K562 (cell line): ENCODE results near the gene ACTRT2. TPM values are rescaled to one million over a fixed set of nuclear protein-coding genes. Genes with fewer than 3 reads are reported as not detected.

Experiments used
- FOS ChIP-seq: IDR thresholded peaks from 3 replicates; pipeline ENCODE4 v1.6.1; 2011; ENCODE audit not compliant: insufficient read length; ENCODE audit errors: extremely low read depth
- MTF1 ChIP-seq: fragments of 250-450 bp; sonication (Bioruptor Pico); IDR thresholded peaks from 2 replicates; pipeline ENCODE4 v1.9.0; 2021; ENCODE audit warnings: moderate library complexity, mild to moderate bottlenecking, inconsistent platforms, borderline replicate concordance
- NUFIP1 ChIP-seq: fragments of 450-650 bp; IDR thresholded peaks from 2 replicates; pipeline ENCODE4 v1.6.1; 2018; ENCODE audit not compliant: partially characterized antibody
- polyA plus RNA-seq, 8 experiments: library from polyadenylated mRNA; depleted of rRNA in 4 of 8; stranded (reverse) in 5 of 8; unstranded in 3 of 8; fragments of >200 nt; fragmentation: Nextera tagmentation in 2 of 8; fragmentation: Illumina TruSeq in 1 of 8; extraction: Ambion mirVana in 2 of 8; extraction: Trizol in 1 of 8; gene quantifications; 2 replicates each; pipeline versions ENCODE4 v1.2.1 to v1.2.3, GENCODE V29; 2011 to 2014; ENCODE audit warnings: inconsistent platforms in 1 of 8, missing spikeins in 1 of 8
- total RNA-seq, 7 experiments: library from RNA; depleted of rRNA in 6 of 7; stranded (reverse); fragments of >200 nt in 6 of 7; fragmentation: Illumina TruSeq in 2 of 7; extraction: Trizol in 2 of 7; gene quantifications; 2 replicates each; pipeline versions ENCODE4 v1.2.1 to v1.2.3, GENCODE V29; 2011 to 2021; ENCODE audit warnings: low replicate concordance in 1 of 7
- TF ChIP-seq, protein P1 (sequence below), 3 experiments: fragments of 200-800 bp in 1 of 3; fragments of 250-450 bp in 1 of 3; fragments of 450-650 bp in 1 of 3; sonication (Bioruptor Pico) in 1 of 3; sonication (Bioruptor generic) in 1 of 3; formaldehyde crosslinking in 1 of 3; IDR thresholded peaks; 2 replicates each; pipeline versions ENCODE4 v1.6.1 to v1.8.0; 2016 to 2022; ENCODE audit warnings: mild to moderate bottlenecking in 2 of 3, missing genetic modification characterization in 2 of 3, missing compliant biosample characterization in 1 of 3, moderate library complexity in 1 of 3
- TF ChIP-seq, protein P2 (sequence below): fragments of 450-650 bp; IDR thresholded peaks from 2 replicates; pipeline ENCODE4 v1.6.1; 2018; ENCODE audit warnings: mild to moderate bottlenecking, low read depth; ENCODE audit not compliant: partially characterized antibody
- TF ChIP-seq, protein P3 (sequence below): fragments of 450-650 bp; IDR thresholded peaks from 2 replicates; pipeline ENCODE4 v1.6.1; 2018; ENCODE audit not compliant: partially characterized antibody
- TF ChIP-seq, protein P4 (sequence below), 2 experiments: IDR thresholded peaks; 2 replicates each; pipeline ENCODE4 v1.6.1; 2012; ENCODE audit warnings: improper control_type of control experiment in 2 of 2, low read depth in 2 of 2, low read length in 2 of 2, borderline replicate concordance in 1 of 2
- TF ChIP-seq, protein P5 (sequence below): IDR thresholded peaks from 2 replicates; pipeline ENCODE4 v1.6.1; 2012; ENCODE audit warnings: low read depth, low read length, improper control_type of control experiment, borderline replicate concordance

Gene ACTRT2
- total and polyA plus RNA-seq, 9 of the 15 experiments (the other 6 are each of a cell fraction or from before 2014, with no cell fraction given) = not detected

DNA sequence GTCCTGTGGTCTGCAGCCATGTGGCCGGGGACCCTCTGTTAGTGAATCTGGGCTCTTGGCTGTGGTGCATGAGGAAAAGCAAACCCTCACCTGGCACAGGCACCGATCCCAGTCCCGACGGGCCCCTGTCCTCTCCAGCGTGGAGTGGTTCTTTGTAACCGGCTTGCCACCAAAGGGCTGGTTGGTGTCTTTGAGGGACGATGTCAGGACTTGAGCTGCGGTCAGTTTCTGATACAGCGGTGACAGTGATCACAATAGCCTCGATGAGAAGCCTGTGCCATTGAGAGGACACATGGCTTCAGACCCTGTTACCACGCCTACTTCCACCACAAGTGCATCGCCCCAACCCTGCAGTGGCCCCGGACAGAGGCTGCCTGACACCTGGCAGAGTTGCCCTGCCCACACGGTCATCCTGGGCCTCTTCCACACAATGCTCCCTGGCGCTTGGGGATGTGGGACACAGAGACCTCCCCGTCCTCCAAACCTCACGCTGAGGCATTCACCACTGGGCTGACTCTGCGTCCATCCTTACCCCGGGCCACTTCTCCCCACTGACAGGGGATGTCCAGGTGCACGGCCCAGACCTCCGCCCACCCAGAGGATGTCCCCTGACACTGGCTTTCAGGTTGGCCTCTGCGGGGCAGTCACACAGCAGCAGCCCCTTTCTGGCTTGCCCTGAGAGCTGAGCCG, 18.8 kb upstream of the ACTRT2 start (continued):
- TF ChIP-seq, protein P1, sequence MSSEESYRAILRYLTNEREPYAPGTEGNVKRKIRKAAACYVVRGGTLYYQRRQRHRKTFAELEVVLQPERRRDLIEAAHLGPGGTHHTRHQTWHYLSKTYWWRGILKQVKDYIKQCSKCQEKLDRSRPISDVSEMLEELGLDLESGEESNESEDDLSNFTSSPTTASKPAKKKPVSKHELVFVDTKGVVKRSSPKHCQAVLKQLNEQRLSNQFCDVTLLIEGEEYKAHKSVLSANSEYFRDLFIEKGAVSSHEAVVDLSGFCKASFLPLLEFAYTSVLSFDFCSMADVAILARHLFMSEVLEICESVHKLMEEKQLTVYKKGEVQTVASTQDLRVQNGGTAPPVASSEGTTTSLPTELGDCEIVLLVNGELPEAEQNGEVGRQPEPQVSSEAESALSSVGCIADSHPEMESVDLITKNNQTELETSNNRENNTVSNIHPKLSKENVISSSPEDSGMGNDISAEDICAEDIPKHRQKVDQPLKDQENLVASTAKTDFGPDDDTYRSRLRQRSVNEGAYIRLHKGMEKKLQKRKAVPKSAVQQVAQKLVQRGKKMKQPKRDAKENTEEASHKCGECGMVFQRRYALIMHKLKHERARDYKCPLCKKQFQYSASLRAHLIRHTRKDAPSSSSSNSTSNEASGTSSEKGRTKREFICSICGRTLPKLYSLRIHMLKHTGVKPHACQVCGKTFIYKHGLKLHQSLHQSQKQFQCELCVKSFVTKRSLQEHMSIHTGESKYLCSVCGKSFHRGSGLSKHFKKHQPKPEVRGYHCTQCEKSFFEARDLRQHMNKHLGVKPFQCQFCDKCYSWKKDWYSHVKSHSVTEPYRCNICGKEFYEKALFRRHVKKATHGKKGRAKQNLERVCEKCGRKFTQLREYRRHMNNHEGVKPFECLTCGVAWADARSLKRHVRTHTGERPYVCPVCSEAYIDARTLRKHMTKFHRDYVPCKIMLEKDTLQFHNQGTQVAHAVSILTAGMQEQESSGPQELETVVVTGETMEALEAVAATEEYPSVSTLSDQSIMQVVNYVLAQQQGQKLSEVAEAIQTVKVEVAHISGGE (CRISPR knock-in tag; IDR thresholded peaks at IDR 0.05) = no peak
- TF ChIP-seq, protein P2, sequence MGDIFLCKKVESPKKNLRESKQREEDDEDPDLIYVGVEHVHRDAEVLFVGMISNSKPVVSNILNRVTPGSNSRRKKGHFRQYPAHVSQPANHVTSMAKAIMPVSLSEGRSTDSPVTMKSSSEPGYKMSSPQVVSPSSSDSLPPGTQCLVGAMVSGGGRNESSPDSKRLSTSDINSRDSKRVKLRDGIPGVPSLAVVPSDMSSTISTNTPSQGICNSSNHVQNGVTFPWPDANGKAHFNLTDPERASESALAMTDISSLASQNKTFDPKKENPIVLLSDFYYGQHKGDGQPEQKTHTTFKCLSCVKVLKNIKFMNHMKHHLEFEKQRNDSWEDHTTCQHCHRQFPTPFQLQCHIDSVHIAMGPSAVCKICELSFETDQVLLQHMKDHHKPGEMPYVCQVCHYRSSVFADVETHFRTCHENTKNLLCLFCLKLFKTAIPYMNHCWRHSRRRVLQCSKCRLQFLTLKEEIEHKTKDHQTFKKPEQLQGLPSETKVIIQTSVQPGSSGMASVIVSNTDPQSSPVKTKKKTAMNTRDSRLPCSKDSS = no peak
- no peak for TF ChIP-seq NUFIP1
- TF ChIP-seq, protein P3, sequence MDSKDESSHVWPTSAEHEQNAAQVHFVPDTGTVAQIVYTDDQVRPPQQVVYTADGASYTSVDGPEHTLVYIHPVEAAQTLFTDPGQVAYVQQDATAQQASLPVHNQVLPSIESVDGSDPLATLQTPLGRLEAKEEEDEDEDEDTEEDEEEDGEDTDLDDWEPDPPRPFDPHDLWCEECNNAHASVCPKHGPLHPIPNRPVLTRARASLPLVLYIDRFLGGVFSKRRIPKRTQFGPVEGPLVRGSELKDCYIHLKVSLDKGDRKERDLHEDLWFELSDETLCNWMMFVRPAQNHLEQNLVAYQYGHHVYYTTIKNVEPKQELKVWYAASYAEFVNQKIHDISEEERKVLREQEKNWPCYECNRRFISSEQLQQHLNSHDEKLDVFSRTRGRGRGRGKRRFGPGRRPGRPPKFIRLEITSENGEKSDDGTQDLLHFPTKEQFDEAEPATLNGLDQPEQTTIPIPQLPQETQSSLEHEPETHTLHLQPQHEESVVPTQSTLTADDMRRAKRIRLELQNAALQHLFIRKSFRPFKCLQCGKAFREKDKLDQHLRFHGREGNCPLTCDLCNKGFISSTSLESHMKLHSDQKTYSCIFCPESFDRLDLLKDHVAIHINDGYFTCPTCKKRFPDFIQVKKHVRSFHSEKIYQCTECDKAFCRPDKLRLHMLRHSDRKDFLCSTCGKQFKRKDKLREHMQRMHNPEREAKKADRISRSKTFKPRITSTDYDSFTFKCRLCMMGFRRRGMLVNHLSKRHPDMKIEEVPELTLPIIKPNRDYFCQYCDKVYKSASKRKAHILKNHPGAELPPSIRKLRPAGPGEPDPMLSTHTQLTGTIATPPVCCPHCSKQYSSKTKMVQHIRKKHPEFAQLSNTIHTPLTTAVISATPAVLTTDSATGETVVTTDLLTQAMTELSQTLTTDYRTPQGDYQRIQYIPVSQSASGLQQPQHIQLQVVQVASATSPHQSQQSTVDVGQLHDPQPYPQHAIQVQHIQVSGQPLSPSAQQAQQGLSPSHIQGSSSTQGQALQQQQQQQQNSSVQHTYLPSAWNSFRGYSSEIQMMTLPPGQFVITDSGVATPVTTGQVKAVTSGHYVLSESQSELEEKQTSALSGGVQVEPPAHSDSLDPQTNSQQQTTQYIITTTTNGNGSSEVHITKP = no peak
- TF ChIP-seq, protein P4, sequence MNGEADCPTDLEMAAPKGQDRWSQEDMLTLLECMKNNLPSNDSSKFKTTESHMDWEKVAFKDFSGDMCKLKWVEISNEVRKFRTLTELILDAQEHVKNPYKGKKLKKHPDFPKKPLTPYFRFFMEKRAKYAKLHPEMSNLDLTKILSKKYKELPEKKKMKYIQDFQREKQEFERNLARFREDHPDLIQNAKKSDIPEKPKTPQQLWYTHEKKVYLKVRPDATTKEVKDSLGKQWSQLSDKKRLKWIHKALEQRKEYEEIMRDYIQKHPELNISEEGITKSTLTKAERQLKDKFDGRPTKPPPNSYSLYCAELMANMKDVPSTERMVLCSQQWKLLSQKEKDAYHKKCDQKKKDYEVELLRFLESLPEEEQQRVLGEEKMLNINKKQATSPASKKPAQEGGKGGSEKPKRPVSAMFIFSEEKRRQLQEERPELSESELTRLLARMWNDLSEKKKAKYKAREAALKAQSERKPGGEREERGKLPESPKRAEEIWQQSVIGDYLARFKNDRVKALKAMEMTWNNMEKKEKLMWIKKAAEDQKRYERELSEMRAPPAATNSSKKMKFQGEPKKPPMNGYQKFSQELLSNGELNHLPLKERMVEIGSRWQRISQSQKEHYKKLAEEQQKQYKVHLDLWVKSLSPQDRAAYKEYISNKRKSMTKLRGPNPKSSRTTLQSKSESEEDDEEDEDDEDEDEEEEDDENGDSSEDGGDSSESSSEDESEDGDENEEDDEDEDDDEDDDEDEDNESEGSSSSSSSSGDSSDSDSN (IDR thresholded peaks at IDR 0.05; ENCODE audit: borderline replicate concordance in 1 of 2, low read depth in 2 of 2, low read length in 2 of 2) = no peak
- no peak for TF ChIP-seq MTF1 (CRISPR knock-in tag)
- TF ChIP-seq, protein P5, sequence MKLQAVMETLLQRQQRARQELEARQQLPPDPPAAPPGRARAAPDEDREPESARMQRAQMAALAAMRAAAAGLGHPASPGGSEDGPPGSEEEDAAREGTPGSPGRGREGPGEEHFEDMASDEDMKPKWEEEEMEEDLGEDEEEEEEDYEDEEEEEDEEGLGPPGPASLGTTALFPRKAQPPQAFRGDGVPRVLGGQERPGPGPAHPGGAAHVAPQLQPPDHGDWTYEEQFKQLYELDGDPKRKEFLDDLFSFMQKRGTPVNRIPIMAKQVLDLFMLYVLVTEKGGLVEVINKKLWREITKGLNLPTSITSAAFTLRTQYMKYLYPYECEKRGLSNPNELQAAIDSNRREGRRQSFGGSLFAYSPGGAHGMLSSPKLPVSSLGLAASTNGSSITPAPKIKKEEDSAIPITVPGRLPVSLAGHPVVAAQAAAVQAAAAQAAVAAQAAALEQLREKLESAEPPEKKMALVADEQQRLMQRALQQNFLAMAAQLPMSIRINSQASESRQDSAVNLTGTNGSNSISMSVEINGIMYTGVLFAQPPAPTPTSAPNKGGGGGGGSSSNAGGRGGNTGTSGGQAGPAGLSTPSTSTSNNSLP = no peak
- TF ChIP-seq FOS = no peak
